GM12864 (cell line): ENCODE results near the gene GLT8D2.

Experiments
- DNase-seq: peaks from one replicate; pipeline ENCODE4 v3.0.0-alpha.2; 2011; ENCODE audit warnings: low read depth
- H3K4me3 ChIP-seq: 2 replicates; pipeline ENCODE4 v1.5.1; 2011; ENCODE audit warnings: mild to moderate bottlenecking, low read depth, low read length, control low read depth
- TF ChIP-seq, protein P1 (sequence below): IDR thresholded peaks from 2 replicates; pipeline ENCODE4 v1.5.1; 2011; ENCODE audit warnings: low read depth, mild to moderate bottlenecking, moderate library complexity, low read length, control low read depth, inconsistent platforms; ENCODE audit errors: missing control alignments

GLT8D2 gene

GRCh38 chr12:104060791-104061190 is 10.8 kb upstream of the GLT8D2 start:
- TF ChIP-seq, protein P1, sequence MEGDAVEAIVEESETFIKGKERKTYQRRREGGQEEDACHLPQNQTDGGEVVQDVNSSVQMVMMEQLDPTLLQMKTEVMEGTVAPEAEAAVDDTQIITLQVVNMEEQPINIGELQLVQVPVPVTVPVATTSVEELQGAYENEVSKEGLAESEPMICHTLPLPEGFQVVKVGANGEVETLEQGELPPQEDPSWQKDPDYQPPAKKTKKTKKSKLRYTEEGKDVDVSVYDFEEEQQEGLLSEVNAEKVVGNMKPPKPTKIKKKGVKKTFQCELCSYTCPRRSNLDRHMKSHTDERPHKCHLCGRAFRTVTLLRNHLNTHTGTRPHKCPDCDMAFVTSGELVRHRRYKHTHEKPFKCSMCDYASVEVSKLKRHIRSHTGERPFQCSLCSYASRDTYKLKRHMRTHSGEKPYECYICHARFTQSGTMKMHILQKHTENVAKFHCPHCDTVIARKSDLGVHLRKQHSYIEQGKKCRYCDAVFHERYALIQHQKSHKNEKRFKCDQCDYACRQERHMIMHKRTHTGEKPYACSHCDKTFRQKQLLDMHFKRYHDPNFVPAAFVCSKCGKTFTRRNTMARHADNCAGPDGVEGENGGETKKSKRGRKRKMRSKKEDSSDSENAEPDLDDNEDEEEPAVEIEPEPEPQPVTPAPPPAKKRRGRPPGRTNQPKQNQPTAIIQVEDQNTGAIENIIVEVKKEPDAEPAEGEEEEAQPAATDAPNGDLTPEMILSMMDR = no peak
- no peak overlapping the region for H3K4me3 ChIP-seq
- no peak for DNase-seq

DNA sequence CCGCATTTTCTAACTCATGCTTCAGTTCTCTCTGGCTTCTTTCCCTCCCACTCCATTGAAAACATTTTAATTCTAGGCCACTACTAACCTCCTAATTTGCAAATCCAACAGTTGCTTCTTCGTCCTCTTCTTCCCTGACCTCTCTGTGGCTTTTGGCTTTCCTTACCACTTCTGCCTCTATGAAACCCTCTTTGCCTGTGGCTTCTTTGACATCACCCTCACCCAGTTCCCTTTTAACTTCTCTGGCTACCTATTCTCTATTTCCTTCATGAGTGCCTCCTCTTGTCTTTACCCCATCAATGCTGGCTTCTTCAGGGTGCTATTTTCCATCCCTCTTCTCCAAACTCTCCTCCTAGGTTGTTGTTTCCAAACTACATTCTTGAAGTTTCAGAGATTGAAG is 10.0 kb upstream of the GLT8D2 start:
- TF ChIP-seq, protein P1 = no peak
- H3K4me3 ChIP-seq = no peak overlapping the region
- DNase-seq = no peak

DNA sequence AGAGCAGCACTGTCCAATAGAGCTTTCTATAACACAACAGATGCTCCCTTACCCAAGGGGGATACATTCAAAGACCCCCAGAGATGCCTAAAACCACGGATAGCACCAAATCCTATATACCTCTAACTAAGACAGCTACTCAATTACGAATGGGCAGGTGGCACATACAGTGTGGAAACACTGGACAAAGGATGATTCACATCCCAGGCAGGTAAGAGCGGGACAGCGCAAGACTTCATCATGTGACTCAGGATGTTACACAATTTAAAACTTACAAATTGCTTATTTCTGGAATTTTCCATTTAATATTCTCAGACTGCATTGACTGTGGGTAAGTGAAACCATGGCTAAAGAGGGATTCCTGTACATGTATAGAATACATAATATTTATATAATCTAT is 8.8 kb upstream of the GLT8D2 start:
- TF ChIP-seq, protein P1 = no peak
- H3K4me3 ChIP-seq = no peak overlapping the region
- DNase-seq = no peak

DNA sequence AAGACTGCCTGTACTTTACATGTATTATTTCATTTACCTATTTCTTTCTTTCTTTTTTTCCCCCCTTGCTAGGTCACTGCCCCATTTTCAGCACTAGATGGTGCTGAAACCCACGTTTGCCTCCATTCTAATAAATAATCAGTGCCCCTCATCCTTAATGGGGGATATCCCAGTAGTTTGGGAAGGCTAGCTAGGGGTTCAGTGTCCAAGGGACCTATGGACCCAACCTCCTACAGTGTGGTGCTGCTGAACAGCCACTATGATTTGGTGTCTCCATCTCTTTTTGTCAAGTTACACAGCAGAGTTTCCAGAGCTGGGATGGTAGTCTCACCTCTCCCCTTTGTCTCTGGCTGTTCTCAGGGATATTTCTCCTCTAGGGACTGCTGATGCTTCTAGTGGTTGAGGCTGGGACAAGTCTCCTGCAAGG is 7.8 kb upstream of the GLT8D2 start:
- no peak for DNase-seq
- TF ChIP-seq, protein P1 = peak; percentile 63
- H3K4me3 ChIP-seq = no peak overlapping the region

DNA sequence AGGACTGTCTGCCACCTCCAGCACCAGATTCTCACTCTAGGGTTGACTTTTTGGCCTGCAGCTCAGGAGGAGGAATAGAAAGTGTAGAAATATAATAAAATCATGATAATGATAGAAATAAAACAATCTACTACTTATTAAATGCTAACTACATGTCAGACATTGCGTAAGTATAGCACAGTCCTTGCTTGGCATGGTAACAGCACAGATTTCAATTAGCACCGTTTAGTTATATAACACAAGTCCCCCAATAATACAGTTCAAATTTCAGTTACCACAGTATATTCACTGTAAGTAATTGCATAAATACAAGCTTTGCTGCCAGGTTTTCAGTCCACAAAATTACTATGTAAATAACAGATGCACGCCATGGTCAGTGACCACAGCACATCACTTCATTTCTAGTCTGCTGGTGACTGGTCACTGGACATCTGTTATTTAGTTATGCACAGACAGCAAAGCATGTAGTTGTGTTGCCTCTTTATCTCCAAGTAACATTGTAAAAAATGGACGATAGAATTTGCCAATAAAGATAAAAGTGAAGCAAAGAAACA is 6.5 kb upstream of the GLT8D2 start:
- no peak overlapping the region for H3K4me3 ChIP-seq
- no peak for DNase-seq
- TF ChIP-seq, protein P1 = no peak

DNA sequence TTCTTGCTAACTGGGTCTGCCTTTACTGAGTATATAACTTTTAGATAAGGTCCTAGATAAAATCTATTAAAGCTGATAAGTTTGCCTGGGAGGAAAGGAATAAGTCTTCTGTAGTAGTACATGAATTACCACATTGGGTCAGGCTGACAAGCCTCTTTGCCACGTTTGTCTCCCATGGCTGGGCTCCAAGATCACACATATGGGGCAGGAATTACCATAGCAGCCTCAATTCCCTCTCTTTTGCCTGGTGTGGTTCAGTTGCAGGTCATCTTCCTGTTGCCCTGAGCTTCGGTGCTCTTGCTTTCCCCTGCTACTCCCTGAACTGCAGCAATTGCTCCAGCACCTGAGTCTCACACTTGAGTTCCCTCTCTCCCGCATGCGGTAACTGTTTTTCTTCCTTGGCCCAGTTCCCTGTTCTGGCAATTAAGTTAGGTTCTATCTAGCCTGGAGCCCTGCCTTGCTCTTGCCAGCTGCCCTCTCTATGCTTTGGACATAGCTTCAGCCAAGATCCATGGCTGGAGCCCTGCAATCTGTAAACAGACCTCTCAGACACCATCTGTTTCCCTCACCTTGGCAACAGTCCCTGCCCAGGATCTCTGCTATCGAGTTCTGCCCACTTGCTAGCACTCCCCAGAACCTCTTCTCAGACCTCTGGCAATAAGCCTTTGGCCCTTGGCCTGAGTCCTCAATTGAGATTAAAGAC is 5.8 kb upstream of the GLT8D2 start:
- TF ChIP-seq, protein P1 = no peak
- no peak for DNase-seq
- H3K4me3 ChIP-seq = no peak overlapping the region
